Ascending aorta (tissue), 2 donors: ENCODE measurements around the gene RMND1. TPM values are rescaled to one million over a fixed set of nuclear protein-coding genes. Genes with fewer than 3 reads are reported as not detected.

Experiments used
- DNase-seq, 2 donors: peaks; one replicate each; pipeline ENCODE4 v3.0.0-alpha.2; 2019; ENCODE audit warnings: low spot score in 2 of 2
- H3K27ac ChIP-seq, 2 donors: fragments of 200-600 bp; sonication (generic); one replicate each; pipeline ENCODE4 v1.5.1; 2016 to 2017; ENCODE audit warnings: mild to moderate bottlenecking in 1 of 2
- H3K27me3 ChIP-seq: fragments of 200-600 bp; sonication (generic); one replicate; pipeline ENCODE4 v1.5.1; 2017
- H3K36me3 ChIP-seq, 2 donors: fragments of 200-600 bp; sonication (generic); one replicate each; pipeline ENCODE4 v1.5.1; 2016
- H3K4me1 ChIP-seq, 2 donors: fragments of 200-600 bp; sonication (generic); one replicate each; pipeline ENCODE4 v1.5.1; 2016 to 2017; ENCODE audit warnings: mild to moderate bottlenecking in 1 of 2
- H3K4me3 ChIP-seq, 2 donors: fragments of 200-600 bp; sonication (generic); one replicate each; pipeline ENCODE4 v1.5.1; 2016 to 2017; ENCODE audit warnings: mild to moderate bottlenecking in 1 of 2
- H3K9me3 ChIP-seq, 2 donors: fragments of 200-600 bp; sonication (generic); one replicate each; pipeline ENCODE4 v1.5.1; 2016
- intact Hi-C: fragments of 100-400 bp; cut with DNase I; formaldehyde crosslinking; loops from one replicate; pipeline ENCODE4 v1.15.1; 2023
- total RNA-seq: library from RNA; depleted of rRNA; stranded (reverse); fragments of >200 nt; gene quantifications from one replicate; pipeline ENCODE4 v1.1.0, GENCODE V29; 2016
- TF ChIP-seq, protein P1 (sequence below), 3 experiments: fragments of 200-600 bp in 2 of 3; fragments of 450-650 bp in 1 of 3; sonication (generic) in 2 of 3; IDR thresholded peaks; one replicate each; pipeline ENCODE4 v1.5.1; 2016 to 2019; ENCODE audit warnings: antibody characterized with exemption in 3 of 3, mild to moderate bottlenecking in 1 of 3, moderate library complexity in 1 of 3

Gene RMND1
- total RNA-seq, 1 donor from 2014 or later = 3.8 TPM

DNA sequence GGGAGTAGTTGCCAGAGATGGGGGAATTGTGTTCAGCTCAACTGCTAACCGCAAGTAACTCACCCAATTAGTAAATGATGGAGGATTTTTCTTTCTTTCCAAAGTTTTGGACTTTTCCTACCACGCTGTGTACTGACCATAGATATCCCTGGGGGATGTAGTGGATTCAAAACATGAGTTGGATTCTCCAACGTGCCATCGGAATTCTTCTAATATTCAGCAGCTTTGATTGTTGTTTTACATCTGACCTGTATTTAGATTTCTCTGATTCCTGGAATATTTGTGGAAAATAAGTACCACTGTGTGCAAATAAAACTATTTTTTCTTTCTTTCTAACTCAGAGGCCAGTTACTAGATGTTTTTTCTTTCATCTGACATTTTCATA is 43.0 kb upstream of the RMND1 start:
- Histone ChIP-seq H3K27me3 (no peaks in the 10 kb centered on the region), H3K27ac (no peak overlapping the region), H3K36me3 (no peaks in the 10 kb centered on the region), H3K4me3 (peak overlapping the region; percentile 68 to 76), H3K9me3 (no peaks in the 10 kb centered on the region), H3K4me1 (peaks cover 0 to 4% of the 10 kb centered on the region in 2 donors)
- intact Hi-C loops = no loop called here
- TF ChIP-seq, protein P1, sequence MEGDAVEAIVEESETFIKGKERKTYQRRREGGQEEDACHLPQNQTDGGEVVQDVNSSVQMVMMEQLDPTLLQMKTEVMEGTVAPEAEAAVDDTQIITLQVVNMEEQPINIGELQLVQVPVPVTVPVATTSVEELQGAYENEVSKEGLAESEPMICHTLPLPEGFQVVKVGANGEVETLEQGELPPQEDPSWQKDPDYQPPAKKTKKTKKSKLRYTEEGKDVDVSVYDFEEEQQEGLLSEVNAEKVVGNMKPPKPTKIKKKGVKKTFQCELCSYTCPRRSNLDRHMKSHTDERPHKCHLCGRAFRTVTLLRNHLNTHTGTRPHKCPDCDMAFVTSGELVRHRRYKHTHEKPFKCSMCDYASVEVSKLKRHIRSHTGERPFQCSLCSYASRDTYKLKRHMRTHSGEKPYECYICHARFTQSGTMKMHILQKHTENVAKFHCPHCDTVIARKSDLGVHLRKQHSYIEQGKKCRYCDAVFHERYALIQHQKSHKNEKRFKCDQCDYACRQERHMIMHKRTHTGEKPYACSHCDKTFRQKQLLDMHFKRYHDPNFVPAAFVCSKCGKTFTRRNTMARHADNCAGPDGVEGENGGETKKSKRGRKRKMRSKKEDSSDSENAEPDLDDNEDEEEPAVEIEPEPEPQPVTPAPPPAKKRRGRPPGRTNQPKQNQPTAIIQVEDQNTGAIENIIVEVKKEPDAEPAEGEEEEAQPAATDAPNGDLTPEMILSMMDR (IDR thresholded peaks at IDR 0.05) = no peak
- no peak for DNase-seq

DNA sequence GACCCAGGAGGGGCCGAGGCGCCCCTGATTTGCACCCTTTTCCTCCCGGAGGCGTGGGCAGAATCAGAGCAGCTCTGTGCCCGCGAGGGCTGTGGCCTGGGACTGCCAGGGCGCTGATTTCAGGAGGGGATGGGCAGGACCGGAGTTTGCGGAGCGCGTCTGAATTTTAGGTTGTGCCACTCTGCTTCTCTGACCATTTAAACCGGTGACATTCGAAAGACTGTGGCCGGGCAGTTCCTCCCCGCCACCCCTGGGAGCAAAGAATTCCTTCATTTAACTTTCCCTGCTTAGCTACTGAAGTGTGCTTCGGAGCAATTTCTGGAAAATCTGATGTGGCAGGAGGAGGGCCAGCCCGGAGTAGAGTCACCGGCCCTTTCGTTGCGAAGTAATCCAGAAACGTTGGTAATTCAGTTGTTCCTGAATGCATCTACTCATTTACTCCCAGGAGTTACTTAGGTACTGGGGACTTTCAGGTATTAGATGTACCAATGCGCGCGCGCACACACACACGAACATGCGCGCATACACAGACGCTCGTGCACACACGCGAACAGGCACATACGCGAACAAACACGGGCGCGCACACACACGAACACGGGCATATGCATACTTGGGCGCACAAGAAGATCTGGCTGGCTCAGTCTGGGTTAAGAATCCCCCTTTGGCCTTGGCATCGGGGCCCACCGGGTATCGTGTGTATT is 42.5 kb upstream of the RMND1 start:
- no peaks in the 10 kb centered on the region for H3K27me3 ChIP-seq
- peaks cover 0 to 4% of the 10 kb centered on the region in 2 donors for H3K4me1 ChIP-seq
- intact Hi-C loops = no loop called here
- DNase-seq = peak in 1 of 2 donors; percentile 73
- TF ChIP-seq, protein P1 (IDR thresholded peaks at IDR 0.05) = no peak
- H3K36me3 ChIP-seq = no peaks in the 10 kb centered on the region
- peak overlapping the region; percentile 62 to 66 for H3K27ac ChIP-seq
- H3K4me3 ChIP-seq = peak overlapping the region; percentile 68 to 76
- H3K9me3 ChIP-seq = no peaks in the 10 kb centered on the region

DNA sequence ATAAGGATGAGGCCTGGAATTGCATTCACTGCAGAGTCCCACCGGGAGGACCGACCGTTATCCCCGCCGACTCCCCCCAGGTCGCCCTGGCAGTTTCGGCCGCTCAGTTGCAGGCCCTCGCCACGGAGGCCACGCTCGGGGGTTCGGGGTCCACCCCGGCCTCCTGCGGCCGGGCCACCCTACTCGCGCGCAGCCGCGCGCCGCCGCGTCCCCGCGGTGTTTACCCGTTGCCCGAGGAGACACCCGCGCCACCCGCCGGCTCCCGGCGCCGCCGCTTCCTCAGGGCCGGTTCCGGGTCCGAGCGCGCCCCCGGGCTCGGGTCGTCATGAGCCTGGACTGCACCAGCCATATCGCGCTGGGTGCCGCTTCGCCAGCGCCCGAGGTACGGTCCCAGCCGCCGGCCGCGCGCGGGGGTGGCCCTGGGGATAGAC is 41.9 kb upstream of the RMND1 start, which contains the start of gene CCDC170:
Gene CCDC170, plus strand, starts transcription at position 214 of the 431 bp plus-strand sequence. Its CDS starts 112 bp downstream, at position 326.
- no peaks in the 10 kb centered on the region for H3K9me3 ChIP-seq
- H3K36me3 ChIP-seq = no peaks in the 10 kb centered on the region
- H3K27ac ChIP-seq = peak within 1 kb of the TSS; percentile 62 to 66
- peaks cover 0 to 4% of the 10 kb centered on the region in 2 donors for H3K4me1 ChIP-seq
- TF ChIP-seq, protein P1 (IDR thresholded peaks at IDR 0.05) = no peak
- intact Hi-C loops = no loop called here
- H3K4me3 ChIP-seq = peak within 1 kb of the TSS; percentile 68 to 76
- no peak for DNase-seq
- no peaks in the 10 kb centered on the region for H3K27me3 ChIP-seq

DNA sequence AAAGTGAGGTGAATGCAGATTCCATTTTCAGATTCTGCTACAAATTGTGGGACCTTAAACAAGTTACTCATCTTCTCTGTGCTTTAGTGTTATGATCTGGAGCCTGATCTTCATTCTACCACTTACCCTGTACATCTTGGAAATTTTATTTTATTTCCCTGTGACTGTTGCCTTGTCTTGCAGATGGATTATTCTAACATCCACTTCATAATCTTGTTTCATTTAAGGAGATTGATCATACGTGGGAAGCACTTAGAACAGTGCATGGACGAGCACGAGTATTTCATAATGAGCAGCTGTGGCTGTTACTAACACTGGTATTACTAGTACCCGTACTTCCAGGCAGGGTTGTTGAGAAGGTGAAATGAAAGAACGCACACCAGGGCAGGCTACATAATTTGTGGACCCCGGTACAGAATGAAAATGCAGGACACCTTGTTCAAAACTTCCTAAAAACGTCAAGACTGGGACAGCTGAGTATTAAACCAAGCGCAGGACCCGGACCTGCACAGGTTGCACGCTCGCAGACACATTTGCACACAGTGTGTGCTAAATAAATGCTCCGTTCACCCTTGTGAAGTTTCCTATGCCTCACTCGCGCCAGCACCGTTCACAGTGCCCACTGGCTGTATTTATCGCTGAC is 41.4 kb upstream of the RMND1 start:
- no peak for DNase-seq
- Histone ChIP-seq H3K9me3 (no peaks in the 10 kb centered on the region), H3K36me3 (no peaks in the 10 kb centered on the region), H3K4me3 (peak overlapping the region; percentile 68 to 76), H3K27me3 (no peaks in the 10 kb centered on the region), H3K27ac (peak overlapping the region in 1 of 2 donors; percentile 66), H3K4me1 (peaks cover 0 to 4% of the 10 kb centered on the region in 2 donors)
- intact Hi-C loops = no loop called here
- TF ChIP-seq, protein P1 (IDR thresholded peaks at IDR 0.05) = no peak

DNA sequence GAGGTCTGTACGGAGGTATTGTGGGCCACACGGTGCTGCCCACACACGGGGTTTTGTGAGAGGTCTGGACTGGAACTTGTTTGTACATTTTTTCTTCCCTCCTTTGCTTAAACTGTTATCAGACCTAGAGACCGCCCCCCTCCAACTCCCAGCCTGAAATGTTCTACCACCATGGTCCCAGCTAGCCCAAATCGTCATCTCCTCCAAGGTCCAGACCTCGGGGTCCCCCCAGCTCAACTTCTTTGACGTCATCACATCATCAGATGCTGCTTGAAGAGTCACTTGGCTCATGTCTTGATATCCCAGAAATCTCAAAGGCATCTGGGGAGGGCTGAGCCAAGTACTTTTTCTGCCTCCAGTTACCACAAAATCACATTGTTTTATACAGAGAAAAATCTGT is 39.1 kb upstream of the RMND1 start:
- intact Hi-C loops = no loop called here
- H3K9me3 ChIP-seq = no peaks in the 10 kb centered on the region
- no peaks in the 10 kb centered on the region for H3K27me3 ChIP-seq
- H3K27ac ChIP-seq = no peak overlapping the region
- TF ChIP-seq, protein P1 (IDR thresholded peaks at IDR 0.05) = no peak
- no peak overlapping the region for H3K4me3 ChIP-seq
- H3K36me3 ChIP-seq = no peaks in the 10 kb centered on the region
- H3K4me1 ChIP-seq = peaks cover 0 to 4% of the 10 kb centered on the region in 2 donors
- DNase-seq = no peak
